Daoy (cell line): ENCODE data around the gene CELF4. TPM values are rescaled to one million over a fixed set of nuclear protein-coding genes. Genes with fewer than 3 reads are reported as not detected.
A peak's percentile ranks its signal among the peaks of the same experiment; 100 is the strongest.

Source experiments
- DNase-seq: peaks from one replicate; pipeline ENCODE4 v3.0.0-alpha.2; 2015; ENCODE audit warnings: low read depth
- total RNA-seq: library from RNA; depleted of rRNA; stranded (reverse); fragments of >200 nt; shearing (Covaris generic); gene quantifications from 2 replicates; pipeline ENCODE4 v1.2.3, GENCODE V29; 2014

The CELF4 gene
- total RNA-seq, 1 experiment from 2014 or later, result not detected

- no peak for DNase-seq
These were observed 70.2 kb downstream of the CELF4 start for GRCh38 chr18:37495354-37495753.

GRCh38 chr18:37494406-37494805 lies 71.2 kb downstream of the CELF4 start:
- no peak for DNase-seq

- no peak for DNase-seq
These were observed 72.2 kb downstream of the CELF4 start for GRCh38 chr18:37493352-37493935.

GRCh38 chr18:37492952-37493351 lies 72.6 kb downstream of the CELF4 start:
- no peak for DNase-seq

- no peak for DNase-seq
These were observed 74.1 kb downstream of the CELF4 start for GRCh38 chr18:37491526-37491925.

GRCh38 chr18:37489998-37490397 lies 75.6 kb downstream of the CELF4 start:
- no peak for DNase-seq

- DNase-seq, result no peak
These were observed 76.6 kb downstream of the CELF4 start for GRCh38 chr18:37489011-37489410.

- no peak for DNase-seq
These were observed 78.2 kb downstream of the CELF4 start for GRCh38 chr18:37487400-37487867.

GRCh38 chr18:37486848-37487247 lies 78.8 kb downstream of the CELF4 start:
- no peak for DNase-seq

GRCh38 chr18:37484983-37485834 lies 80.4 kb downstream of the CELF4 start:
- peak; percentile 76 for DNase-seq

- DNase-seq, result no peak
These were observed 81.4 kb downstream of the CELF4 start for GRCh38 chr18:37483984-37484819.

GRCh38 chr18:37483221-37483971 lies 82.2 kb downstream of the CELF4 start:
- DNase-seq, result peak; percentile 13

- no peak for DNase-seq
These were observed 83.2 kb downstream of the CELF4 start for GRCh38 chr18:37482433-37482832.

- DNase-seq, result no peak
These were observed 83.6 kb downstream of the CELF4 start for GRCh38 chr18:37482002-37482401.

GRCh38 chr18:37481491-37481890 lies 84.1 kb downstream of the CELF4 start:
- DNase-seq, result peak; percentile 84

- no peak for DNase-seq
These were observed 84.5 kb downstream of the CELF4 start for GRCh38 chr18:37481072-37481471.

- no peak for DNase-seq
These were observed 88.8 kb downstream of the CELF4 start for GRCh38 chr18:37476611-37477295.

- peak; percentile 43 for DNase-seq
These were observed 89.4 kb downstream of the CELF4 start for GRCh38 chr18:37476182-37476581.

GRCh38 chr18:37473195-37473840 lies 92.3 kb downstream of the CELF4 start:
- no peak for DNase-seq

GRCh38 chr18:37471637-37472036 lies 94.0 kb downstream of the CELF4 start:
- no peak for DNase-seq
